ENCODE measurements around the gene ZNRF4. TPM values are rescaled to one million over a fixed set of nuclear protein-coding genes. Genes with fewer than 3 reads are reported as not detected.

Gene ZNRF4
- total and polyA plus RNA-seq, 9 of the 15 experiments (the other 6 are each of a cell fraction or from before 2014, with no cell fraction given), result not detected

GRCh38 chr19:5445561-5446055 is 9.6 kb upstream of the ZNRF4 start (continued):
- TF ChIP-seq ATF4 (CRISPR knock-in tag; IDR thresholded peaks at IDR 0.05) (no peak), MEIS2 (IDR thresholded peaks at IDR 0.05; ENCODE audit: partially characterized antibody) (peak; percentile 57), RBM39 (optimal IDR thresholded peaks at IDR 0.05; ENCODE audit: low read depth, low read length) (no peak), MAFF (IDR thresholded peaks at IDR 0.05; ENCODE audit: low read length) (no peak), RBM25 (IDR thresholded peaks at IDR 0.05; ENCODE audit: low read depth, low read length, severe bottlenecking) (peak; percentile 87), SOX6 (IDR thresholded peaks at IDR 0.05) (no peak), PKNOX1 (IDR thresholded peaks at IDR 0.05) (peak; percentile 54; the same call in 1 of the 2 replicates), PATZ1 (CRISPR knock-in tag; IDR thresholded peaks at IDR 0.05; ENCODE audit: borderline replicate concordance) (no peak), ZNF263 (CRISPR knock-in tag; IDR thresholded peaks at IDR 0.05; ENCODE audit: borderline replicate concordance) (peak; percentile 91)
